GM21576 (cell line): ENCODE results near the gene MDM4.

Experiments
- ATAC-seq: cut with Tn5 transposase; IDR thresholded peaks from one replicate; pipeline ENCODE4 v1.9.1; 2021; ENCODE audit warnings: mild to moderate bottlenecking, moderate library complexity; ENCODE audit not compliant: unreplicated experiment

The MDM4 gene

DNA sequence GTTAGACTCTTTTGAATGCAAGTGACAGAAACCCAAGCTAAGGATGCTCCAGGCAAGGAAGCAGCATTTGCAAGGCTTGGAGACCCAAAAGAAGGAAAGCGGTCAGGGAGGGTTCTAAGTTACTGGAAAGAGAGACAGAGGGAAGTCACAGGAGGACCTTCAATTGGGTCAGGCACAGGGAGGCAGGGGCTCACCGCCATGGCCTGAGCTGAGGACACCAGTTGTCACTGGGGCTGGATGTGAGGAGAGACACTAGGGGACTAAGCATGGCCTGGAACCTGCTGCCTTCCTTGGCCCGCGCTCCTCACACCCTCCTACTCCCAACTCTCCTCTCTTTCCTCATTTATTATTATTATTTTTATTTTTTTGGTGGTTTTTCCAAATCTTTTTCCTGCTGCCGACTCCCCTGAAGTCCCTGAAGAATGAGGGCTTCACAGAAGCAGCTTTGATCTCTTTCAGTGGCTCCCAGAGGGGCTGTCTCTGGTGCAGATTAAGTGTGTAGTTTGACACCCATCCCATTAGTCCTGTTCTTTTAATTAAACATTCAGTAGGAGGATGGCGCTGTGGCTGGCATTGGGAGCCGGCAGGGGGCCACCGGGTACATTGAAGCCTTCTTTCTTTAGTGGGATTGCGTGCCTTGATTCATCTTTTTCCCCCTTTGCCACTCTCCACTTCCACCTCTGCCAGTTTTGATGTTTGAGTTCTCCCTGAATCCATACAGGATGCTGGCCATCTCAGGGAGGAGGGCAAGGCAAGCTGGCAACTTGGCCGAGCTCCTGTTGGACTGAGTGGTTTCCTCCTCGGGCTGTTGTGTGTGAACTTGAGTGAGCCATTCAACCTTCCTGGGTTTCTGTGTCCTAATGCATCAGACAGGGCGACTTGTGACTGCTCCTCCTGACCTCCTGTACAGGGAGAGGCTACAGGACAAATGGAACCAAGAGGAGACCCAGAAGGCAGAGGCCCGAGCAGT, 59.3 kb downstream of the MDM4 start:
- ATAC-seq: no peak

DNA sequence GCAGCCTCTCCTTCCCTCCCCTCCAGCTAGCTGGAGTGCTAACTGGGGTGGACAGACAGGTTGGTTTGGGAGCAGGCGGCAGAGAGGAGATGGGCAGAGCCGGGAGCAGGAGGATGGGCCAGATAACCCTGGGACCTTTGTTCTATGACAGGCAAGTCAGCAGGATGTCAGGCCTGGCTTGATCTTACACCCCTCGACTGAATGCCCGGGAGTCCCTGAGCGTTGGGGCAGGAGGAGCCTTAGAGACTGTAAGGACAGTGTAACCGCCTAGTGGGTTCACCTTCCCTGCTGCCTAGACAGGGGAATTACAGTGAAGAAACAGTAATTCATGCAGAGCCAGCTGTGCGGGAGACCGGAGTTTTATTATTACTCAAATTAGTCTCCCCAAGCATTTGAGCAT, 60.2 kb downstream of the MDM4 start:
- ATAC-seq: no peak

DNA sequence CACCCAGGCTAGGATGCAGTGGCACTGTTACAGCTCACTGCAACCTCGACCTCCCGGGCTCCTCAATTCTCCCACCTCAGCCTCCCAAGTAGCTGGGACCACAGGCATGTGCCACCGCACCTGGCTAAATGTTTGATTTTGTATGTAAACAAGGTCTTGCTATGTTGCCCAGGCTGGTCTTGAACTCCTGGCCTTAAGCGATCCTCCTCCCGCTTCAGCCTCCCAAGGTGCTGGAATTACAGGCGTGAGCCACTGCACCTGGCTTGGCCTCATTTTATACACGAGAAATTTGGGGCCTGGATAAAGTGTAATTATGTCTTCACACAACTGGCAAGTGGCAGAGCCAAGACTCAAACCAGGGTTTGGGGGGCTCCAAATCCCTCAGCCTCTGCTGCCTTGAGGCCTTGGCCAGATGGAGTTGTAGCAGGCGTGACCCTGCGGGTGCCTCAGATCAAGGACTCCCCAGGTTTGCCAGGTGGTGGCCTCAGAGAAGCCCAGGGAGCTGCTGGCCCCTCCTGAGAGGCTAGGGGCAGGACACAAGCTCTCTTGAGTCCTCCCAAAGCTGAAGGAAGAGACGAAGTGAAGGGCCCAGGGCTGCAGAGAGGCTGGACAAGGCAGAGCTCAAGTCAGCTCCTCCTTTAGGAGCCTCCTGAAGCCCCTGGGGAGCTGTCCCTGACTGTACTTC, 61.7 kb downstream of the MDM4 start:
- no peak for ATAC-seq

DNA sequence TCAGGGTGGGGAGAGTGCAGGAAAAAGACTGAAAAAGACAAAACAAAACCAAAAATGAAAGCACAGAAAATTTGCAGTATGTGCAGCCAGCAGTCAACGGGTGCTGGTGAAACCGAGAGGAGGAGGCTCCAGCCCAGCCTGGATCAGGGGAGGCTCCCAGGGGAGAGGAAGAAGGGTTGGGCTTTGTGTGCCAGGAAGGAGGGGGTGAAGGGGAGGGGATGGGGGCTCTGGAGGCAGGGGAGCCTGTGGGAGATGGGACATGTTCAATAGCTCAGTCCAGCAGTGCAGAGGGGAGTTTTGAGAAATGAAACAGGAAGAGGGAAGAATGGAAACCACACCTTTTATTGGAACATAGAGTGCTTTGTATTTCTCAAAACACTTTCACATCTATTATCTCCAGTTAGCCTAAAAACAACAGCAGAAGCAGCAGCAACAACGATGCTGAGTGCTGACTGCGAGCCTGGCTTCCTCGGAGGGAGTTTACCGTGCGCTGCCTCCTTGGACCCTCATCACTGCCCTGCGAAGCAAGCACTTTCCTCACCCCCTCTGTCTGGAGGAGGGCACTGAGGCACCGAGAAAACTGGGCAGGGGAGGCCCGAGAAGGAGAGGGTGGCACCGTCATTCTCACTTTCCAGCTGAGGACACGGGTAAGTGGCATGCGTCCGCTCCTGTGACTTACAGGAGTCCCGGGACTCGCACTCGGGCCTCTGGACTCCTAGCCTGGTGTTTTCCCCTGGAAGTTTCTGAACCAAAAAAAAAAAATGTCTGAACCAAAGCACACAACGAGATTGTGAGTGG, 62.9 kb downstream of the MDM4 start:
- peak; percentile 71 for ATAC-seq

DNA sequence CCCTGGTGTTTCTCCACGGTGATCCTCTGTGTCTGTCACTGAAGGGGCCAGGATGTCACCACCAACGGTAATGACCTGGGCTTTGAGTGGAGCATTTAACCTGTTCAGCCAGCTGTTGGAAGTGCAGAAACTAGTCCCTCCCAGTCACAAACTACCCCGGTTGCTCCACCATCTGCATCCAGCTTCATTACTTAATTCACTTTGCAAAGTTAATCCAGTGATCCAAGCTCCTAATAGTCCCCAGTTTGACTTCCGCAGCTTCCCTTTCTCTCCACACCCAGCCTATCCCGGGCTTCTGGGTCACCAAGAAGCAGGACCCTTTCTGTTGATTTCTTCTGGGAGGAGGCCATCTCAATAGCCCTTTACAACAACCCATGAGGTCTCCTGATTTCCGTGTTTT, 63.5 kb downstream of the MDM4 start:
- ATAC-seq: no peak

DNA sequence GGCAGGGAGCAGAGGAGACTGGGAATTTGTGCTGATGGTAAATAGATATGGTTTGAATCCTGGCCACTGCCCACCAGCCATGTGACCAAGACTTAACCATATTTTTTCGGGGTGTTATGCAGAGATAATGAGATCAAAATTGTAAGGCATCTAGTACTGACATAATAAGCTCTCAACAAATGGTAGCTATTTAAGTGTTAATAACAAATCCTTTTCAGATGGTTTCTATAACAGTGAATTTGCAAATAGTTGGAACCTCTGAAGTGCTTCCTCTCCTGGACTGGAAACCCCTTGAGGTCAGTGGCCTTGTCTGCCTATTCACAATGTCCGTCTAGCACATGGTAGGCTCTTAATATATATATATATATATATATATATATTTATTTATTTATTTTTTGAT, 64.7 kb downstream of the MDM4 start:
- no peak for ATAC-seq

DNA sequence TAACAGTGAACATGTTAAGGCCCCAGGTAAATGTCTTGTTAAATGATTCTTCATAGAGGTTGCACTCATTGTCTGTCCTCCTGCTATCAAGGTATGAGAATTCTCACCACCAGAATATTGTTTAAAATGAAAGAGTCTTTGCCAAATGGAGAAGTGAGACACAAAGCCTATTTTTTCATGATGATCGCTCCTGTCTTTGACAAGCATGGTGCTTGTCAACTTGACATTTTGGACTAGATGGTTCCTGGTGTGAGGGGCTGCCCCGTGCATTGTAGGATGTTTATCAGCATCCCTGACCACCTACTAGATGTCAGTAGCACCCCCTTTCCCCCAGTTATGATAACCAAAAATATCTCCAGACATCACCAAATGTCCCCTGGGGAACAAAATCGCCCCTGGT, 65.6 kb downstream of the MDM4 start:
- ATAC-seq: no peak

DNA sequence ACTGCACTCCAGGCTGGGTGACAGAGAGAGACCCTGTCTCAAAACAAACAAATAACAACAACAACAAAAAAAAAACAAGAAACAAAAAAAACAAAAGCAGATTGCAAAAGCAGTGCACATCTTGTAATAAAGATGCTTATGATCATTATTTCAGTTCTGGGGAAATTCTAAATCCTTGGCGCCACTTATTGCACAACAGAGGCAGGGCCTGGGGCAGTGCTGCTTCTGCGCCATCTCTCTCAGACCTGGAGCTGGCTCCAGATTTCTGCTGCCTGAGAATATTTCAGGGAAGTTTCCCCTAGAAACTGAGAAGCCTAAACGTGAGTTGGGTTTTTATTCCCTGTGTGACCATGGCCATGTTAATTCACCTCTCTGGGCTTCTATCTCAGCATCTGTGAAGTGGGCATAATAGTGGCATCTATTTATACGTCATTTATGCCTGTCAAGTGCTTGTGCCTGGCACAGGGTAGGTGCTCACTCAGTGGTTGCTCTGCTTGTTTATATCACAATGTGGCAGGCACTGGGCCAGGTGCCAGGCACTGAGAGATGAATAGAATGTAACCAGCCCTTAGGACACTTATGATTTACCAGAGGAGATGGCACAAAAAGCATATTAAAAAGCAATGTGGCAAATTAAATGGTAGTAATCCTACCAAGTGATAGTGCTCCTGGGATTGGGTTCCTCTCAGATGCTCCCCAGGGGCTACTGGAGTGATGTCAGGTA, 67.9 kb downstream of the MDM4 start:
- no peak for ATAC-seq

DNA sequence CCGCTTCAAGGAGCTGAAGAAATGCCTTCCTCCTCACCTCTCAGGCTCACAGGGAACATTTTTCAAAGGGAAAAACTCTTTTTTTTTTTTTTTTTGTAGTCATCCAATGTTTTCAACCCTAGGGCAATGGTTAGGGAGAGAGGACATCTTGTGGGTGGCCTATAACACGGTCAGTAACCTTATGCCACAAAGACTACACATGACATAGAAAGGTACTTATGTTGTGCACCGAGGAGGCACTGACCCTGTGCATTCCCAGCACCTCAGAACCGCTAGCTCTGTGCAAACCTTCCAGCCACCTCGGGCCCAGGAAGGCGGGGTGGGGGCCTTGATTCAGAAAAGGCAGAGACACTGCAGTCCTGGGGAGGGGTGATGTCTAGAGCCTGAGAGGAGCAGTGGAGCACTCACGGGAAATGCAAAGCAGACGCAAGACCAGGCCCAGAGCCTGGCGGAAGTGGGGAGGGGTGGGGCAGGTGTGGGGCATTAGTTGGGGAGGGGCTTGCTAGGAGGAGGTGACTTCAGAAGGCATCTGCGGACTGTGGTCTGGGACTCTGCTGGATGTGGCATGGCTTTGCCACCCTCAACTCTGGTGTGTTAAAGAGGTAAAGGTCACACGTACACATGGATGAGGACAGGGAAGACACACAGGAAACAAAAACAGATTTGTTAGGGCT, 68.6 kb downstream of the MDM4 start:
- ATAC-seq: no peak

DNA sequence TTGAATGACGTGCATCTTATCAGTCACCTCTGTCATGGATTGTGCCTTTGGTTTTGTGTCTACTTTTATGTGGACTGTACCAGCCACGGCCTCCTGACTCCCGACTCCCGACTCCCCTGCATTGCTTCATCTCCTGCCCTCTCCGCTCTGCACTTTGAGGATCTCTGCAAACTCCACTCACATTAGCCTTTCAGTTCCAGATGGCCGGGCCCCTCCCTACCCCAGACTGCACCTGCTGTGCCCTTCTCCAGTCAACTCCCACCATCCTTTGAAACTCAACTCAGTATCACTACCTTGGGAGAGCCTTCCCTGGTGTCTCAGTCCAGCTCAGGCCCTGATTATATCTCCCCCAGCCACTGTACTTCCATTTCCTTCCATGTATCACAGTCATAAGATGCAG, 71.4 kb downstream of the MDM4 start:
- ATAC-seq: no peak

DNA sequence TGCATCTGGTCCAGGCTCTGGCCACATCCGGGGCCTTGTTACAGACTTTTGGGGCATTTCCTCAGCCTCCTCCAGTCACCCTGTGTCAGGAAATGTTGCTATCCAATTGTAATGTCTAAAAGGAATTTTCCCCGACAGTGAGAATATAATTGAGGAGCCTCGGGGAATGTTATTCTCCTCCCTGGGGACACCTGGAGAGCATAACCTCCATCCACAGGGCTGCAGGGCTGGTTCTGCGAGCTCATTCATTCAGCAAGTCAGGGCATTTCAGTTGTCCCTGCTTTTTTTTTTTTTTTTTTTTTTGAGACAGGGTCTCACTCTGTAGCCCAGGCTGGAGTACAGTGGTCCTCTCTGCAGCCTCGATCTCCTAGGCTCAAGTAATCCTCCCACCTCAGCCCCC, 72.6 kb downstream of the MDM4 start:
- no peak for ATAC-seq

DNA sequence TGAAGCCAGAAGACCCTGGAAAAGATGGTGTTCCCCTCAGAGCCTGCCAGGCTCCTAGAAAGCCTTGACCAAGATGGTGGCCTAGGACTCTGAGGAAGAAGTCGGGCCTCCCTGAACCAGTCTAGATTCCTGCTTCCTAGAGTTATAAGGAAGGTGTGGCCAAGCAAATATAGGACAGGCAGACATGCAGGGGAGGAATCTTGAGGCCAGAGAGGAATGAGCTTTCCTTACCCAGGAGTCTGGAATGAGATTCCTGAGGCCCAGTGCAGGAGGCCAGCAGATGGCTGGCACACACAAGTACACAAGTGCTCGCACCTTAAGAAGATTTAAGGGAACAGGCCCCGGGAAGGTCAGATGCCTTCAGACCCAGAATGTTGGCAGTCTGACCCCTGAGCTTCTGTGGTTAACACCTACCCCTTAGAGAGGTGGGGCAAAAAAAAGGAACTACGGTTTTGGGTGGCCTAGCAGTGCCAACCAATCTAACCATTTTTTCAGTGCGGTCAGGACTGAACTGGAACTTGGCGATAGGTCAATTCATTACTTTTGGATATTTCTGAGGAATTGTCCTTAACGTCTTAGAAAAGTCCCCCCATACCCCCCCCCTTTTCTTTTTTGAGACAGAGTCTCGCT, 73.3 kb downstream of the MDM4 start:
- no peak for ATAC-seq

DNA sequence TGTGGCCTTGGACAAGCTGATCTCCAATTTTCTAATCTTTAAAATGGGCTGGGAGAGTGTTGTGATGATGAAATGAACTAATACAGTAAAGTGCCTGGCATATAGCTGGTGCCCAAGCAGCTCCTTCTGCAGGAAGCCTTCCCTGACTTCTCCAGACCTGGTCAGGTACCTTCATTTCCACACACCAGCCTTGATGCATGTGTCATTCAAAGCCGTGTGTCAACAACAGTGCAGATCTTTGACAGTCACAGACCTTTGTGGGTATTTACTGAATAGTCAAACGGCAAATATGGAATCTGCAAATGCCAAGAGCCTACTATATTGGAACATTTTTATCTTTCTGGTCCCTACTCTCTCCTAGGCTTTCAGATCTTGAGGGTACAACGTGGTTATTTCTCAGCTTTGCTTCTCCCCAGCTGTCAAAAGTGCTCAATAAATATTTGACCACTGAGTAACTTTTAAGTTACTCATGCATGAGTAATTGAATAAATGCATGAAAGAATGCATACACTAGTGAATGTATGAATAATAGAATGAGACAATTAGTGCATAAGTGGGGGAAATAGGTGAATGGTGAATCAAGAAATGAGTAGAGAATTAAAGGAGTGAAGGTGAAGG, 75.4 kb downstream of the MDM4 start:
- ATAC-seq: no peak

DNA sequence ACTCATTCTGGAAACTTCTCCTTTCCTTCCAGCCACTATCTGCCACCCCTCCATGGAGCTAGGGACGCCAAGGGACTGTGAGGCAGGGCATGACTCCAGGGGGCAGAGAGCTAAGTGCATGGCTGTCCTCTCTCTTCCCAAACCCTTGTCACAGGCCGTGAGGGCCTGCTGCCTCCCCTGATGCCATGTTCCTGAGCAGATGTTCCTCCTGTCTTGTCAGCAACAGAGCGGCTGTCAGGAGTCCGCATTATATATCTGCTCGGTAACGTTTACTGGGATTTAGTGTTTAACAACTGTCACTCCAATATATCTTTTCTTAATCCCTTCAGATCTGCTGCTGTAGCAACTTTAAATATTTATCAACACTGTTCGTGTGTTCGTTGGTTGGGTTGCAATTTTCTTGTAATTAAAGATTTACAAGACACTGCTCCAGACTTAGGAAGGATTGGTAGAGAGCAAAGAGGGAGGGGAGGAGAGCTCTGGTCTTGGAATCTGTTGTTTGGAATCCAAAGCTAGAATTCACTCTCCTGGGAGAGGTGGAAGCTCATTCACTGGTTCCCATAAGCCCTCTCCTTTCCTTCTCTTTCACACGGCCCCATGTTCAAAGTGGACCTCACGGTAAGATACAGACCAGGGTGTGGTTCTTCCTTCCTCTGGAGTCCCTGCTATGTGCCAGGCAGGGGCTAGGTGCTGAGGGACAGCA, 76.2 kb downstream of the MDM4 start:
- no peak for ATAC-seq

DNA sequence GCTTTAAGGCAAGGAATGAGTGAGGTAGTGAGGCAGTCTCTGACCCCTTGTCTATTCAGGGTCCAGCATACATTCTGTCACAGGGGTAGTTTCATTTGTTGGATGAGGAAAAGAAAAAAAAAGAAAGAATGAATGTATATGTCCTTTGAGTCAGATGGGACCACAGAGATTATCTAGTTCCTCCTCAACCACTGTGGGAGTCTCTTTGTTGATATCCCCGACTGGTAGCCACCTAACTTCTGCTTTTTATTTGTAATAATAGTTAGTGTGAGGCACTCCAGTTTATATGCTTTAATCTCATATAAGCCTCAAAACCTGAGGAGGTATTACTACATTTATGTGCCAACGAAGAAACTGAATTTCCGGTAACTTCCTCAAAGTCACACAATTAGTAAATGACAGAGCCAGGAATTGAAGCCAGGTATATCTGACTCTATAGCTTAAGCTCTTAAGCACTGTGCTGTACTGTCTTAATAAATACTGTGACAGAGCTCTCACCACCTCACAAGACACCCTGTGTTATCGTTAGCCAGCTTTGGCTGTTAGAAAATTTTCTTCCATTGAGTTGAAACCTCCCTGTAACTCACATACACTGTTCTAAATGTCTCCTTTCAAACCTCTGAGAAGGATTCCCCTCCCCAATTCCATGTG, 82.2 kb downstream of the MDM4 start:
- ATAC-seq: no peak

DNA sequence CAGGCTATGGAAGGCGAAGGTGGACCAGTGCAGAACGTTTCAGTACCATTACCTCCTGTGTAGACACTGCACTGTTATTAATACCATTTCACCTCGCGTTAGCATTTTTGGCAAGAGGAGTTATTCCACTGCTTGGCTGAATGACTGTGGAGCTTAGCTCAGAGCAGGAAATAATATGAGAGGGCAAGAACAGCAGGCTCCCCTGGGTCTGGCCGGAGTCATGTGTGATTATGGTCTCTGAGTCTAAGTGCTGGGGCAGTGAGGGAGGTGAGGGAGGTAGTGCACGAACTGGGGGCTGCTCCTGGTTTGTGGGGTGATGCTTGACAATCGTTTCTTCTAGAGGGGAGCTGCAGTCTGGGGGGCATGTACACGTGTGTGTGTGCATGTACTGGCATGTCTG, 82.9 kb downstream of the MDM4 start:
- no peak for ATAC-seq

DNA sequence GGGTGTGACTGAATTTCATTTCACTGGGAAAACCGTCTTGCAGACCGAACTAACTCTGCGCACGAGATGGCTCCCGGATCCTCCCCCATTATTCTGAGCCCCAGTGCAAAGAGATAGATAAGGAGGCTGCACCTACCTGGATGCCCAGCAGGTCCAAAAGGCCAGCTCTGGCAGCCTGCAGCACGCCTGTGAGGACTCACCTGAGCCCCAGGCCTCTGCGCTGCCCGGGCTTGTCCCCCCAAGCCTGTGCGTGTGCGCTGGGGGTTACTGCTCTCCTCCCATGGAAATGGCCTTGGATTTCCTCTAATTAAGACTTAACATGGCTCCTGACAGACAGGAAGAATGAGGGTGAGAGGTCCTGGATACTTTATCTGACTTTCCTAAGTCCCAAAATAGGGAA, 83.4 kb downstream of the MDM4 start:
- no peak for ATAC-seq

DNA sequence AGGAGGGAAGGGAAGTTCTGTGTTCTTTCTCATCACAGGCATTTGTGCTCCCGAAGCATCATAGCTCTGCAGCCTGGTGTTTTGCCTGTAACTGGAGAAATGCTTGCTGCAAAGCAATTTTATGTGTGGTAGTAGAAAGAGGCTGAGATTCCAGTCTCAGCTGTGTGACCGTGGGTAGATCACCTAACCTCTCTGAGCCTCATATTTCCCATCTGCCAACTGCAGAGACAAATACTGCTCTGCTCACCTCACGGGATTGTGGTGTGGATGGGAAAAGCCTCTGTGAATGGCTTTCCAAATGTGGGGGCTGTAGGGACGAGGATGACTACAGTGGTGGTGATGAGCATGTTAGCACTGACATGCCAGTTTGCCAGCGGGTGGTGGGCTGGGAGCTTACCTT, 84.0 kb downstream of the MDM4 start:
- ATAC-seq: no peak
